NT2/D1 (cell line): Measurements from ENCODE around the gene PRAME.
"Not testable (repeated sequence)": the region's sequence is repeated elsewhere in the genome, so short reads cannot be mapped to it uniquely, and the experiment has no call there.

Experiments used
- DNase-seq: peaks from one replicate; pipeline ENCODE4 v3.0.0-alpha.2; 2011; ENCODE audit warnings: low read depth, low spot score
- H3K27me3 ChIP-seq: 2 replicates; pipeline ENCODE4 v1.6.0; 2011; ENCODE audit warnings: mild to moderate bottlenecking; ENCODE audit not compliant: insufficient read length, insufficient read depth
- H3K36me3 ChIP-seq: 2 replicates; pipeline ENCODE4 v1.6.1; 2011; ENCODE audit warnings: mild to moderate bottlenecking, low read length, mixed read lengths; ENCODE audit not compliant: insufficient read depth, insufficient read length
- H3K4me1 ChIP-seq: 2 replicates; pipeline ENCODE4 v1.5.1; 2011; ENCODE audit not compliant: insufficient read depth, insufficient read length
- H3K4me3 ChIP-seq: 2 replicates; pipeline ENCODE4 v1.5.1; 2011; ENCODE audit warnings: low read depth; ENCODE audit not compliant: insufficient read length
- H3K9ac ChIP-seq: 2 replicates; pipeline ENCODE4 v1.6.0; 2011; ENCODE audit warnings: low read depth; ENCODE audit not compliant: insufficient read length
- H3K9me3 ChIP-seq: 2 replicates; pipeline ENCODE4 v1.5.1; 2011; ENCODE audit warnings: mild to moderate bottlenecking, low read length; ENCODE audit not compliant: insufficient read depth
- SUZ12 ChIP-seq: IDR thresholded peaks from 2 replicates; pipeline ENCODE4 v1.6.1; 2011; ENCODE audit not compliant: insufficient read length, insufficient read depth; ENCODE audit errors: extremely low read depth
- YY1 ChIP-seq: IDR thresholded peaks from 2 replicates; pipeline ENCODE4 v1.6.1; 2011; ENCODE audit not compliant: insufficient read length, insufficient read depth
- ZNF274 ChIP-seq: IDR thresholded peaks from 2 replicates; pipeline ENCODE4 v1.6.1; 2011; ENCODE audit warnings: mild to moderate bottlenecking, low read depth, low read length

The PRAME gene

DNA sequence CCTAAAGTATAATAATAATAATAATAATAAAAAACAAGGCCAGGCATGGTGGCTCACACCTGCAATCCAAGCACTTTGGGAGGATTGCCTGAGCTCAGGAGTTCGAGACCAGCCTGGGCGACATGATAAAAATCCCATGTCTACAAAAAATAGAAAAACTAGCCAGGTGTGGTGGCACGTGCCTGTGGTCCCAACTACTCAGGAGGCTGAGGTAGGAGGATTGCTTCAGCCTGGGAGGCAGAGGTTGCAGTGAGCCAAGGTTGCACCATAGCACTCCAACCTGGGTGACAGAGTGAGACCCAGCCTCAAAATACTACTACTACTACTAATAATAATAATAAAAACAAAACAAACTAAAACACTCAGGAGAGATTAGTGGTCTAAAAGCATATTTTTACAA, 23.4 kb downstream of the PRAME start:
- H3K9ac ChIP-seq, result no peak overlapping the region
- no peaks in the 10 kb centered on the region for H3K9me3 ChIP-seq
- TF ChIP-seq ZNF274 (no peak), YY1 (no peak), SUZ12 (no peak)
- peaks cover 93% of the 10 kb centered on the region for H3K27me3 ChIP-seq
- no peak for DNase-seq
- H3K4me1 ChIP-seq, result no peaks in the 10 kb centered on the region
- H3K36me3 ChIP-seq, result no peaks in the 10 kb centered on the region
- no peak overlapping the region for H3K4me3 ChIP-seq

DNA sequence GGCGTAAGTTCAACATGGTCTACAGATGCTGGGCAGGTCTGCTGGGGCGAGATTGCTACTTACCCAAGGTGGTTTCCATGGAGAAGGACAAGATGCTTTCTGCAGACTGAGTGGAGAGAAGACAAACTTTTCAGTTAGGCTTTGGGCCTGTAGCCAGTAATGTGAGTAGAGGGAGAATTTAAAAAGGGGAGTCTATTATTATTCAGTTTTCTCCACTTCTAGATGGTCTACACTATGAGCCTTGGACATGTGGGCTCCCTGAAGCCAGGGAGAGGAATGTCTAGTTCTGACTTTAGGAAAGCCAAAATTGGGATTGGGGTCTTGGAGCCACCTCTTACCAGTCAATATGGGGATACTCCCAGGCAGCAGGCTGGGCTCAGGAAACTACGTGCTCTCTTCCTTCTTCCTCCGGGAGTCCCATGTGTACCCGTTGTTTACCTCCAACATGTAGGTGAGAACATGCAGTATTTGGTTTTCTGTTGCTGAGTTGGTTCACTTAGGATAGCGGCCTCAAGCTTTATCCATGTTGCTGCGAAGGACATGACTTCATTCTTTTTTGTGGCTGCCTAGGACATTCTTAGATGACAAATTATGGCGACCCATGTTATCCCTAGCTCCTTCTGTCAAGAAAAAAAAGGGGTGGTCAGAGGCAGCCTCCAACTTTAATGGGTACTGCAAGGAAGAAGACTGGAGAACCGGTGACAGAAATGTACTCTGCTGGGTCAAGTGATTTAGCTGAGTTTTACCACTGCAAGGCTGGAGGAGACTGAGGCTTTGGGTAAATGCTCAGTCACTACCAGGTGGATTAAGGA, 24.3 kb downstream of the PRAME start:
- H3K9ac ChIP-seq, result no peak overlapping the region
- TF ChIP-seq YY1 (no peak), SUZ12 (no peak), ZNF274 (no peak)
- H3K4me3 ChIP-seq, result no peak overlapping the region
- H3K9me3 ChIP-seq, result no peaks in the 10 kb centered on the region
- DNase-seq, result no peak
- peaks cover 89% of the 10 kb centered on the region for H3K27me3 ChIP-seq
- no peaks in the 10 kb centered on the region for H3K36me3 ChIP-seq
- H3K4me1 ChIP-seq, result no peaks in the 10 kb centered on the region

DNA sequence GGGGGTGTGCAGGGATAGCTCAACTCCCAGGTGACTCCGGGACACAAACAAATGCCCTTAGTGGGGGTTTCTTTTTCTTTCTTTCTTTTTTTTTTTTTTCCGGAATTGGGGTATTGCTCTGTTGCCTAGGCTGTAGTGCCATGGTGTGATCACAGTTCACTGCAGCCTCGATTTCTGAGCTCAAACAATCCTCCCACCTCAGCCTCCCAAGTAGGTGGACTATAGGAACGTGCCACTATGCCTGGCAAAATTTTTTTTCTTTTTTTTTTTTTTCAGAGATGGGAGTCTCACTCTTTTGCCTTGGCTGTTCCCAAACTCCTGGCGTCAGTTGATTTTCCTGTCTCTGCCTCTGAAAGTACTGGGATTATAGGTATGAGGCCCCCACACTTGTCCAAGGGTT, 25.2 kb downstream of the PRAME start:
- no peaks in the 10 kb centered on the region for H3K9me3 ChIP-seq
- H3K9ac ChIP-seq, result no peak overlapping the region
- H3K4me1 ChIP-seq, result no peaks in the 10 kb centered on the region
- no peaks in the 10 kb centered on the region for H3K36me3 ChIP-seq
- H3K4me3 ChIP-seq, result no peak overlapping the region
- H3K27me3 ChIP-seq, result peaks cover 89% of the 10 kb centered on the region
- TF ChIP-seq SUZ12 (no peak), ZNF274 (no peak), YY1 (no peak)
- DNase-seq, result no peak

DNA sequence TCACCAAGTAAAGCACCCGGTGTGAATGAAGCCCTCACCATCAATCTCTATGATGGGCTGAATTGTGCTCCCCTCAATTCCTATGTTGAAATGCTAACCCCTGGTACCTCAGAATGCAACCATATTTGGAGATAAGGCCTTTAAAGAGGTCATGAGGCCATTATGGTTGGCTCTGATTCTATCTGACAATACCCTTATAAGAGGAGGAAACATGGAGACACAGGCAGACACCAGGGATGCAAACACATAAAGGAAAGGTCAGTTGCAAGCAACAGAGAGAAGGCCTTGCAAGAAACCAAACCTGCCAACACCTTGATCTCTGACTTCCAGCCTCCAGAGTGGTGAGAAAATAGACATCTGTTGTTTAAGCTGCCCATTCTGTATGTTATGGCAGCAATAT, 25.6 kb downstream of the PRAME start:
- no peak overlapping the region for H3K4me3 ChIP-seq
- peaks cover 89% of the 10 kb centered on the region for H3K27me3 ChIP-seq
- DNase-seq, result no peak
- TF ChIP-seq SUZ12 (no peak), ZNF274 (no peak), YY1 (no peak)
- H3K9me3 ChIP-seq, result no peaks in the 10 kb centered on the region
- H3K9ac ChIP-seq, result no peak overlapping the region
- no peaks in the 10 kb centered on the region for H3K36me3 ChIP-seq
- H3K4me1 ChIP-seq, result no peaks in the 10 kb centered on the region

DNA sequence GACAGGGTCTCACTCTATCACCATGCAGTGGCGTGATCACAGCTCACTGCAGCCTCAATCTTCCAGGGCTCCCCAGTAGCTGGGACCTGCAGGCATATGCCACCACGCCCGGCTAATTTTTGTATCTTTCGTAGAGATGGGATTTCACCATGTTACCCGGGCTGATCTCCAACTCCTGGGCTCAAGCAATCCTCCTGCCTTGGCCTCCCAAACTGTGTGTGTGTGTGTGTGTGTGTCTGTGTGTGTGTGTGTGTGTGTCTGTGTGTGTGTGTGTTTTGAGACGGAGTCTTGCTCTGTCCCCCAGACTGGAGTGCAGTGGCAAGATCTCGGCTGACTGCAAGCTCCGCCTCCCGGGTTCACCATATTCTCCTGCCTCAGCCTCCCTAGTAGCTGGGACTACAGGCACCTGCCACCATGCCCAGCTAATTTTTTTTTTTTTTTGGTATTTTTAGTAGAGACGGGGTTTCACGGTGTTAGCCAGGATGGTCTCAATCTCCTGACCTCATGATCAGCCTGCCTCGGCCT, 26.5 kb downstream of the PRAME start:
- not testable (repeated sequence) for DNase-seq, H3K9me3 ChIP-seq, H3K4me3 ChIP-seq, H3K36me3 ChIP-seq, H3K4me1 ChIP-seq, H3K9ac ChIP-seq
- peaks cover 89% of the 10 kb centered on the region for H3K27me3 ChIP-seq

DNA sequence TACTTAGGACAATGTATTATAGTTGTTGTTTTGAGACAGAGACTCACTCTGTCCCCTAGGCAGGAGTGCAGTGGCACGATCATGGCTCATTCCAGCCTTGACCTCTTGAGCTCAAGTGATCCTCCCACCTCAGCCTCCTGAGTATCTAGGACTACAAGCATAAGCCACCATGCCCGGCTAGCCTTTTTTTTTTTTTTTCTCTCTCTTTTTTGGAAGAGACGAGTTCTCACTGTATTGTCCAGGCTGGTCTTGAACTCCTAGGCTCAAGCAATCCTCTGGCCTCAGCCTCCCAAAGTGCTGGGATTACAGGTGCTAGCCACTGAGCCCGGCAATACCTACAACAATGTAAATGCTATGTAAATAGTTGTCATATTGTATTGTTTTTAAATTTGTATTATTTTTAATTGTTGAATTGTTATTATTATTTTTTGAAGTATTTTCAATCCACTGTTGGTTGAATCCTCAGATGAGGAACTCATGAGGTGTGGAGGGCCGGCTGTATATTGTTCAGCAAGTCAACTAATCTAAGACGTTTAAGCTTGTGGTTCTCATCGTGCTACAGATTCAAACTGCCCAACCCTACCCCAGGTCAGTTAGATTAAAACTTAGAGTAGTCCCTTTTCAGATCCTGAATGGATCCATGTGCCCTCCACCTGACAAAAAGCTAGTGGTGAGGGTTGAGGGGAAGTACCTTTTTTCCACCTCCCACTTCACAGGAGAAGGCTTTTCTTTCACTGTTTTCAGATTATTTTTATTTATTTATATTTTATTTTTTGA, 27.1 kb downstream of the PRAME start:
- H3K27me3 ChIP-seq, result peaks cover 88% of the 10 kb centered on the region
- TF ChIP-seq SUZ12, result no peak
- TF ChIP-seq YY1, result no peak
- TF ChIP-seq ZNF274, result no peak
- no peak overlapping the region for H3K4me3 ChIP-seq

DNA sequence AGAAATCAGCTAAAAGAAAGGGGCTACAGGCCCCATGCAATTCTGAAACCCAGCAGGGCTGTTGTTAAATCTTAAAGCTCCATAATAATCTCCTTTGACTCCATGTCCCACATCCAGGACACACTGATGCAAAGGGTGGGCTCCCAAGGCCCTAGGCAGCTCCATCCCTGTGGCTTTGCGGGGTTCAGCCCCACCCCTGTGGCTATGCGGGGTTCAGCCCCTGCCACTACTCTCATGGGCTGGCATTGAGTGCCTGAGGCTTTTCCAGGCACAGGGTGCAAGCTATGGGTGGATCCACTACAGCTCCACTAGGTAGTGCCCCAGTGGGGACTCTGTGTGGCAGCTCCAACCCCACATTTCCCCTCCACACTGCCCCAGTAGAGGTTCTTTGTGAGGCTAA, 30.3 kb downstream of the PRAME start:
- Histone ChIP-seq H3K4me1 (no peaks in the 10 kb centered on the region), H3K4me3 (no peak overlapping the region), H3K36me3 (no peaks in the 10 kb centered on the region), H3K9ac (no peak overlapping the region), H3K27me3 (peaks cover 86% of the 10 kb centered on the region), H3K9me3 (no peaks in the 10 kb centered on the region)
- no peak for DNase-seq
- TF ChIP-seq ZNF274 (no peak), SUZ12 (no peak), YY1 (no peak)

More for the DNA sequence above, 27.1 kb downstream of the PRAME start:
- no peaks in the 10 kb centered on the region for H3K36me3 ChIP-seq
- no peak for DNase-seq
- H3K4me1 ChIP-seq, result no peaks in the 10 kb centered on the region
- no peak overlapping the region for H3K9ac ChIP-seq
- no peaks in the 10 kb centered on the region for H3K9me3 ChIP-seq
